ENCODE data around the gene MTX1.

The MTX1 gene

GRCh38 chr1:155197901-155198546, 10.5 kb upstream of the MTX1 start:
- peaks cover 27% of the 10 kb centered on the region for H3K4me1 ChIP-seq (ENCODE audit: control insufficient read depth, low read length)
- no peaks in the 10 kb centered on the region for H3K9me3 ChIP-seq (ENCODE audit: control insufficient read depth, insufficient read depth, low read length)
- no peak overlapping the region for H3K4me3 ChIP-seq (ENCODE audit: low read length)
- H3K36me3 ChIP-seq (ENCODE audit: control insufficient read depth, low read length) = 0 out of 2 replicates have a peak, but pooled peaks cover 5% of the 10 kb centered on the region
- H3K79me2 ChIP-seq (ENCODE audit: control insufficient read depth, low read length) = no peaks in the 10 kb centered on the region; the same call in 1 of the 2 replicates
- H4K20me1 ChIP-seq (ENCODE audit: control insufficient read depth, insufficient read depth, low read depth, low read length) = no peaks in the 10 kb centered on the region
- H3K4me2 ChIP-seq (ENCODE audit: low read length) = no peak overlapping the region
- TF ChIP-seq CTCF (IDR thresholded peaks at IDR 0.05; ENCODE audit: low read depth, low read length, poor library complexity, severe bottlenecking) (no peak), EZH2phosphoT487 (IDR thresholded peaks at IDR 0.05; ENCODE audit: borderline replicate concordance, low read length) (no peak)
- peaks cover 4% of the 10 kb centered on the region; the same call in 1 of the 2 replicates for H3F3A ChIP-seq (ENCODE audit: control insufficient read depth, insufficient read depth)
- no peak overlapping the region for H3K27ac ChIP-seq (ENCODE audit: low read depth, low read length)
- no peaks in the 10 kb centered on the region for H3K27me3 ChIP-seq (ENCODE audit: control insufficient read depth, low read length)
- no peaks in the 10 kb centered on the region for H3K9me2 ChIP-seq (replicated peaks; ENCODE audit: control insufficient read depth, low read length)

GRCh38 chr1:155198547-155198906, 10.0 kb upstream of the MTX1 start:
- Histone ChIP-seq H3K4me2 (ENCODE audit: low read length) (no peak overlapping the region), H3K36me3 (ENCODE audit: control insufficient read depth, low read length) (0 out of 2 replicates have a peak, but pooled peaks cover 5% of the 10 kb centered on the region), H3K4me1 (ENCODE audit: control insufficient read depth, low read length) (peaks cover 22% of the 10 kb centered on the region), H3K27me3 (ENCODE audit: control insufficient read depth, low read length) (no peaks in the 10 kb centered on the region), H3K4me3 (ENCODE audit: low read length) (no peak overlapping the region), H3F3A (ENCODE audit: control insufficient read depth, insufficient read depth) (peaks cover 4% of the 10 kb centered on the region; the same call in 1 of the 2 replicates), H3K27ac (ENCODE audit: low read depth, low read length) (no peak overlapping the region), H3K9me2 (replicated peaks; ENCODE audit: control insufficient read depth, low read length) (no peaks in the 10 kb centered on the region), H3K79me2 (ENCODE audit: control insufficient read depth, low read length) (no peaks in the 10 kb centered on the region; the same call in 1 of the 2 replicates), H3K9me3 (ENCODE audit: control insufficient read depth, insufficient read depth, low read length) (no peaks in the 10 kb centered on the region), H4K20me1 (ENCODE audit: control insufficient read depth, insufficient read depth, low read depth, low read length) (no peaks in the 10 kb centered on the region)
- TF ChIP-seq CTCF (IDR thresholded peaks at IDR 0.05; ENCODE audit: low read depth, low read length, poor library complexity, severe bottlenecking) (no peak), EZH2phosphoT487 (IDR thresholded peaks at IDR 0.05; ENCODE audit: borderline replicate concordance, low read length) (no peak)

DNA sequence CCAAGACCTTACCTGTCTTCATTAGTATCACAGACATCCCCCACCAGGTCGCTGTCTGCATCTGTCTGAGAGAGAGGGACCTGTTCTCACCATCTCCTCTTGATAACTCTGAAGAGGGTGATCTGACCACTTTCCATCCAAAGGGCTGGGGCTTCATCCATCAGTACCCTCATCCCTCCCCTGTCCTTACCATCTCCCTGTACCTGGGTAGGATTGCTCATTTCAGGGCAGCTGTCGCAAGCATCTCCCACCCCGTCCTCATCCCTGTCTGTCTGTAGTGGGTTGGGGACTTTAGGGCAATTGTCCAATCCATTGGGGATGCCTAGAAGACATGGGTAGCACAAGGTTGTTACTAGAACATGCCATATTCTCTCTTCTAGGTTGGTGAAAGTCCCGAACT, 8.7 kb upstream of the MTX1 start:
- H3K4me1 ChIP-seq (ENCODE audit: control insufficient read depth, low read length) = peaks cover 9% of the 10 kb centered on the region
- H3K79me2 ChIP-seq (ENCODE audit: control insufficient read depth, low read length) = no peaks in the 10 kb centered on the region; the same call in 1 of the 2 replicates
- H3K9me2 ChIP-seq (replicated peaks; ENCODE audit: control insufficient read depth, low read length) = no peaks in the 10 kb centered on the region
- TF ChIP-seq EZH2phosphoT487 (IDR thresholded peaks at IDR 0.05; ENCODE audit: borderline replicate concordance, low read length) (no peak), CTCF (IDR thresholded peaks at IDR 0.05; ENCODE audit: low read depth, low read length, poor library complexity, severe bottlenecking) (no peak)
- no peak overlapping the region for H3K4me2 ChIP-seq (ENCODE audit: low read length)
- H4K20me1 ChIP-seq (ENCODE audit: control insufficient read depth, insufficient read depth, low read depth, low read length) = no peaks in the 10 kb centered on the region
- 0 out of 2 replicates have a peak, but pooled peaks cover 5% of the 10 kb centered on the region for H3K36me3 ChIP-seq (ENCODE audit: control insufficient read depth, low read length)
- H3K9me3 ChIP-seq (ENCODE audit: control insufficient read depth, insufficient read depth, low read length) = no peaks in the 10 kb centered on the region
- no peak overlapping the region for H3K4me3 ChIP-seq (ENCODE audit: low read length)
- no peaks in the 10 kb centered on the region for H3F3A ChIP-seq (ENCODE audit: control insufficient read depth, insufficient read depth)
- H3K27me3 ChIP-seq (ENCODE audit: control insufficient read depth, low read length) = no peaks in the 10 kb centered on the region
- H3K27ac ChIP-seq (ENCODE audit: low read depth, low read length) = no peak overlapping the region

All from DOHH2 (cell line).